Coronary artery (tissue), 2 donors: Measurements from ENCODE around the gene SMG1.

Source experiments
- DNase-seq: peaks from one replicate; pipeline ENCODE4 v3.0.0-alpha.2; 2017; ENCODE audit warnings: low spot score
- H3K27ac ChIP-seq, 2 donors: fragments of 200-600 bp; sonication (generic); one replicate each; pipeline ENCODE4 v1.5.1; 2016 to 2019
- H3K4me3 ChIP-seq: fragments of 200-600 bp; sonication (generic); 2 replicates; pipeline ENCODE4 v1.5.1; 2016; ENCODE audit warnings: mild to moderate bottlenecking, moderate library complexity
- CTCF ChIP-seq: fragments of 200-600 bp; sonication (generic); IDR thresholded peaks from one replicate; pipeline ENCODE4 v1.5.1; 2019; ENCODE audit warnings: antibody characterized with exemption

SMG1 gene

GRCh38 chr16:18829251-18829650, 97.0 kb downstream of the SMG1 start:
- H3K27ac ChIP-seq, result no peak overlapping the region
- H3K4me3 ChIP-seq, result no peak overlapping the region
- no peak for TF ChIP-seq CTCF
- DNase-seq, result no peak

GRCh38 chr16:18827890-18828289, 98.3 kb downstream of the SMG1 start:
- no peak for DNase-seq
- no peak for TF ChIP-seq CTCF

GRCh38 chr16:18816286-18816685, 109.9 kb downstream of the SMG1 start:
- TF ChIP-seq CTCF, result no peak
- H3K4me3 ChIP-seq, result no peak overlapping the region
- no peak for DNase-seq
- H3K27ac ChIP-seq, result no peak overlapping the region

More at GRCh38 chr16:18827890-18828289, 98.3 kb downstream of the SMG1 start:
- no peak overlapping the region for H3K27ac ChIP-seq
- no peak overlapping the region for H3K4me3 ChIP-seq

GRCh38 chr16:18811925-18812324, 114.3 kb downstream of the SMG1 start:
- no peak for DNase-seq
- H3K4me3 ChIP-seq, result no peak overlapping the region
- H3K27ac ChIP-seq, result no peak overlapping the region
- no peak for TF ChIP-seq CTCF

- no peak overlapping the region for H3K4me3 ChIP-seq
- no peak for TF ChIP-seq CTCF
- no peak overlapping the region for H3K27ac ChIP-seq
- no peak for DNase-seq
Observed at GRCh38 chr16:18809165-18809564, 117.0 kb downstream of the SMG1 start.

GRCh38 chr16:18805257-18805773, 120.9 kb downstream of the SMG1 start:
- DNase-seq, result no peak
- no peak for TF ChIP-seq CTCF
- Histone ChIP-seq H3K27ac (no peak overlapping the region), H3K4me3 (no peak overlapping the region)

GRCh38 chr16:18804540-18804939, 121.7 kb downstream of the SMG1 start:
- no peak overlapping the region for H3K27ac ChIP-seq

More at GRCh38 chr16:18804540-18804939, 121.7 kb downstream of the SMG1 start:
- H3K4me3 ChIP-seq, result no peak overlapping the region
- no peak for TF ChIP-seq CTCF
- DNase-seq, result no peak
